PC-9 (cell line): ENCODE measurements around the gene FBLN2. TPM values are rescaled to one million over a fixed set of nuclear protein-coding genes. Genes with fewer than 3 reads are reported as not detected.

ENCODE experiments used
- BruUV-seq: library from RNA; stranded (reverse); fragments of 400-500 nt; replicated peaks from 2 replicates; lab custom pipeline; 2021; lab: Mats Ljungman, UMichigan
- CTCF ChIA-PET: fragments of 300-600 bp; sonication (Branson Sonifier 250); formaldehyde crosslinking; loops from one replicate; lab custom pipeline; 2022; ENCODE audit warnings: antibody characterized with exemption; lab: Charles Lee
- POLR2A ChIA-PET: fragments of 300-600 bp; sonication (Branson Sonifier 250); formaldehyde crosslinking; loops from one replicate; lab custom pipeline; 2022; ENCODE audit warnings: antibody characterized with exemption; ENCODE audit not compliant: unreplicated experiment; lab: Charles Lee
- DNase-seq, 2 experiments: peaks; one replicate each; pipeline versions ENCODE4 v3.0.0 to v3.0.0-alpha.2; 2015 to 2022; ENCODE audit warnings: mixed read lengths in 1 of 2
- H2AFZ ChIP-seq: fragments of 200-600 bp; sonication (generic); 2 replicates; pipeline ENCODE4 v1.8.1; 2017; ENCODE audit warnings: antibody characterized with exemption
- H3F3A ChIP-seq: fragments of 200-600 bp; sonication (generic); 2 replicates; pipeline ENCODE4 v1.8.1; 2017; ENCODE audit warnings: antibody characterized with exemption, mild to moderate bottlenecking, low read depth; ENCODE audit not compliant: insufficient read depth
- H3K27ac ChIP-seq: fragments of 200-600 bp; sonication (generic); 2 replicates; pipeline ENCODE4 v1.6.1; 2016; ENCODE audit warnings: mixed run types
- H3K27me3 ChIP-seq: fragments of 200-600 bp; sonication (generic); 2 replicates; pipeline ENCODE4 v1.6.1; 2016; ENCODE audit warnings: low read depth, mixed run types; ENCODE audit not compliant: insufficient read depth
- H3K36me3 ChIP-seq: fragments of 200-600 bp; sonication (generic); 2 replicates; pipeline ENCODE4 v1.6.1; 2016; ENCODE audit warnings: low read depth, mixed run types
- H3K4me1 ChIP-seq: fragments of 200-600 bp; sonication (generic); replicated peaks from 2 replicates; pipeline ENCODE4 v1.6.1; 2016; ENCODE audit warnings: mixed run types; ENCODE audit not compliant: insufficient read depth
- H3K4me2 ChIP-seq: fragments of 200-600 bp; sonication (generic); 2 replicates; pipeline ENCODE4 v1.6.1; 2017; ENCODE audit warnings: mixed run types
- H3K4me3 ChIP-seq: fragments of 200-600 bp; sonication (generic); 2 replicates; pipeline ENCODE4 v1.6.1; 2016; ENCODE audit warnings: mixed run types
- H3K79me2 ChIP-seq: fragments of 200-600 bp; sonication (generic); 2 replicates; pipeline ENCODE4 v1.6.1; 2017; ENCODE audit warnings: low read depth, mixed run types
- H3K9me2 ChIP-seq: fragments of 200-600 bp; sonication (generic); 2 replicates; pipeline ENCODE4 v1.8.1; 2017; ENCODE audit warnings: mild to moderate bottlenecking; ENCODE audit not compliant: insufficient read depth
- H3K9me3 ChIP-seq: fragments of 200-600 bp; sonication (generic); 2 replicates; pipeline ENCODE4 v1.8.1; 2016; ENCODE audit warnings: low read depth; ENCODE audit not compliant: insufficient read depth
- H4K20me1 ChIP-seq: fragments of 200-600 bp; sonication (generic); 2 replicates; pipeline ENCODE4 v1.8.1; 2017; ENCODE audit not compliant: insufficient read depth
- EZH2 ChIP-seq: fragments of 200-600 bp; sonication (generic); IDR thresholded peaks from 2 replicates; pipeline ENCODE4 v1.8.0; 2017; ENCODE audit warnings: antibody characterized with exemption, low read depth
- intact Hi-C: fragments of 100-400 bp; cut with micrococcal nuclease; formaldehyde crosslinking; loops from one replicate; pipeline ENCODE4 v1.10.0; 2022; ENCODE audit not compliant: unreplicated experiment
- total RNA-seq: library from RNA; stranded (reverse); gene quantifications from 2 replicates; pipeline ENCODE4 v1.2.3, GENCODE V29; 2021
- TF ChIP-seq, protein P1 (sequence below): fragments of 200-600 bp; sonication (generic); conservative IDR thresholded peaks from 2 replicates; pipeline ENCODE4 v1.6.1; 2017; ENCODE audit warnings: mixed run types, antibody characterized with exemption, mild to moderate bottlenecking, moderate library complexity

The FBLN2 gene
- total RNA-seq, 1 experiment from 2014 or later, result 0.57 TPM

DNA sequence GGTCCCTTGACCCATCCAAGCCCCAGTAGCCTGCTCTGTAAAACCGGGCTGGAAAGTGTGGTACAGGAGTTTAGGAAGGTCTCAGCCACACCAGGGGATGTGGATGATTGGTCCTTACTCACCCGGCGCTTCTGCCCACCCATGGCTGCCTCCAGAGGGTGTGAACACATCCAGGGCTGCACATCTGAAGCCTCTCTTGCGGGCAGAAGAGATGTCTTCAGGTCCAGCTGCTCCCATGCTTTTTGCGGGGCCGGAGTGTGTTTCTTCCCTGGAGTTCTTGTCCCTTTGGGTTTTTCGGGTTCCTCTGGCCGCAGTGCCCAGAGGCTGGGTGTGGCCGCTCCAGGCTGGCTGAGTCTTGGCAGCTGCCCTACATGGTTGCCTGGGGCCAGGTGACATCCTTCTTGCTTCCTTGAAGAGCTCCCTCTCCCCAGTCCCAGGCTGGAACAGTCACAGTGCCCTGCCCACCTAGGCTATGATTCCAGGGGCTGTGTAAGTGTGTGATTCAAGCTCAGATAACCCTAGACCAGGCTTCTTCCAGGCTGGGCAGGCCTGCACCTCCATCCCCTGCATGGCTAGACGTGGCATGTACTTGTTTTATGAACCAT lies 34.9 kb upstream of the FBLN2 start:
- BruUV-seq, result no TSS peak
- H3K4me3 ChIP-seq, result no peak overlapping the region; the same call in 1 of the 2 replicates
- TF ChIP-seq, protein P1, sequence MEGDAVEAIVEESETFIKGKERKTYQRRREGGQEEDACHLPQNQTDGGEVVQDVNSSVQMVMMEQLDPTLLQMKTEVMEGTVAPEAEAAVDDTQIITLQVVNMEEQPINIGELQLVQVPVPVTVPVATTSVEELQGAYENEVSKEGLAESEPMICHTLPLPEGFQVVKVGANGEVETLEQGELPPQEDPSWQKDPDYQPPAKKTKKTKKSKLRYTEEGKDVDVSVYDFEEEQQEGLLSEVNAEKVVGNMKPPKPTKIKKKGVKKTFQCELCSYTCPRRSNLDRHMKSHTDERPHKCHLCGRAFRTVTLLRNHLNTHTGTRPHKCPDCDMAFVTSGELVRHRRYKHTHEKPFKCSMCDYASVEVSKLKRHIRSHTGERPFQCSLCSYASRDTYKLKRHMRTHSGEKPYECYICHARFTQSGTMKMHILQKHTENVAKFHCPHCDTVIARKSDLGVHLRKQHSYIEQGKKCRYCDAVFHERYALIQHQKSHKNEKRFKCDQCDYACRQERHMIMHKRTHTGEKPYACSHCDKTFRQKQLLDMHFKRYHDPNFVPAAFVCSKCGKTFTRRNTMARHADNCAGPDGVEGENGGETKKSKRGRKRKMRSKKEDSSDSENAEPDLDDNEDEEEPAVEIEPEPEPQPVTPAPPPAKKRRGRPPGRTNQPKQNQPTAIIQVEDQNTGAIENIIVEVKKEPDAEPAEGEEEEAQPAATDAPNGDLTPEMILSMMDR, result no peak
- no peak for TF ChIP-seq EZH2
- H3K27me3 ChIP-seq, result no peaks in the 10 kb centered on the region
- H3K36me3 ChIP-seq, result no peaks in the 10 kb centered on the region
- DNase-seq, result peak; percentile 79 to 86
- H3K79me2 ChIP-seq, result no peaks in the 10 kb centered on the region
- no peaks in the 10 kb centered on the region for H3K9me2 ChIP-seq
- no peak overlapping the region for H2AFZ ChIP-seq
- peaks cover 44% of the 10 kb centered on the region for H3K4me1 ChIP-seq
- H3F3A ChIP-seq, result peaks cover 20% of the 10 kb centered on the region
- no peaks in the 10 kb centered on the region for H4K20me1 ChIP-seq
- no peaks in the 10 kb centered on the region for H3K9me3 ChIP-seq
- peak overlapping the region; percentile 82 for H3K27ac ChIP-seq
- peak overlapping the region; percentile 64 for H3K4me2 ChIP-seq
- ChIA-PET CTCF (interaction anchor here (0.5 to 2.0 kb wide), 3 partner anchors 19 to 134 kb away, joined by 3 to 7 read pairs (median 6); no protein-coding TSS in a partner anchor), POLR2A (interaction anchor here (0.5 to 0.7 kb wide), 7 partner anchors 19 to 339 kb away, joined by 3 to 8 read pairs (median 3); no protein-coding TSS in a partner anchor)
- intact Hi-C loops, result loop anchor here (2.0 kb wide), 1 partner anchor 19 kb away; no protein-coding TSS in a partner anchor

DNA sequence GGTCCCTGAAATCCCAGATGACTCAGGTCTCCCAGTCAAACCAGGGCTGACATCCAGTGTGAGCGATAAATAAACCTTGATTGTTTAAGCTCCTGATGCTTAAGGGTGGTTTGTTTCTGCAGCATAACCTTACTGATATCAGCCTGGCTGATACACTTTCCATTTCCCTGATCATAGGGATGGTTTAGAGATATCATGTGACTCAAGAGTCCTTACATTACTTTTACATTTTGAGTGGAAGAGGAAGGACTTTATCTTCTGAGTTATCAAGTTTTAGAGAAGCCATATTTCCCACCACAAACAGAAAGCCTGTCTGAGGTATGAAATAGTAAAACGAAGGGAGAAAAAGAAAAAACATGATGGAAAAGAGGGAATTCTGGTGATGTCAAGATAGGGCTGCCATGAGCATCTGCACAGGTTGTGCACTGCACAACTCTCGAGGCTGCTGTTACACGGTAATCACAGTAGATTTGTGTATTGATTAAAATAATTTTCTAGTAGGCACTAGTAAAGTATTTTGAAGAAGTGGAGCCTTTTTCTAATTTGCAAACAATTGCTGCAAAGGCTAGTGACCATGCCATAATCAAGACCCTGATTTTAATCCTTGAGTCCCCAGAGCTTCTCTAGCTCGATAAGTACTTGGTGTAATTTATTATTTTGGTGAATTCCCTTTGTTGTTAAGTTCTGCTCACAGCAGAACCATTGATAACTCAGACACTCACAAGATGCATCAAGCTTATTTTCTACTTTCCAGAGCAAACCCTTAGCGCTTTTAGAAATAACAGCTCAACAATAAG lies 34.1 kb upstream of the FBLN2 start:
- CTCF ChIA-PET, result interaction anchor here (0.7 to 2.0 kb wide), 3 partner anchors 19 to 158 kb away, joined by 6 to 8 read pairs (median 7); no protein-coding TSS in a partner anchor
- H3K4me2 ChIP-seq, result peak overlapping the region; percentile 64
- H3F3A ChIP-seq, result peaks cover 20% of the 10 kb centered on the region
- BruUV-seq, result no TSS peak
- H3K36me3 ChIP-seq, result no peaks in the 10 kb centered on the region
- no peaks in the 10 kb centered on the region for H3K9me2 ChIP-seq
- no peaks in the 10 kb centered on the region for H3K79me2 ChIP-seq
- POLR2A ChIA-PET, result interaction anchor here (0.6 to 0.7 kb wide), 2 partner anchors 74 to 79 kb away, joined by 3 to 4 read pairs; no protein-coding TSS in a partner anchor
- DNase-seq, result no peak
- no peaks in the 10 kb centered on the region for H3K9me3 ChIP-seq
- TF ChIP-seq EZH2, result no peak
- TF ChIP-seq, protein P1, result no peak
- no peaks in the 10 kb centered on the region for H3K27me3 ChIP-seq
- peak overlapping the region; percentile 82 for H3K27ac ChIP-seq
- intact Hi-C loops, result no loop called here
- H3K4me1 ChIP-seq, result peaks cover 35% of the 10 kb centered on the region
- H4K20me1 ChIP-seq, result no peaks in the 10 kb centered on the region
- H3K4me3 ChIP-seq, result no peak overlapping the region; the same call in 1 of the 2 replicates
- no peak overlapping the region for H2AFZ ChIP-seq
